ENCODE results near the gene FOXD2.

DNA sequence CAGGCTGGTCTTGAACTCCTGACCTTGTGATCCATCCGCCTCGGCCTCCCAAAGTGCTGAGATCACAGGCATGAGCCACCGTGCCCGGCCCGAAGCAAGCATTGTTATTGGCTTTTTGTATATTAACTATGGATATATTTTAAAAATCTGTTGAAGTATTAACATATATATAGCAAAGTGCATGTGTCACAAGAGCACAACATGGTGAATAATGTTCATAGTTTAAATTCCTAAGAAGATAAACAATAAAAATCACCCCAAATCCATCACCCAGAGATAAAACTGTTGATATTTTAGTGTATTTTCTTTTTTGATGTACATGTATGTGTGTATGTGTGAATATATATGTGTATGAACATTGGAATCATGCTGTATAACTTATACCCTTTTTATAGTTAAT lies 30.9 kb upstream of the FOXD2 start:
- TF ChIP-seq, protein P1, sequence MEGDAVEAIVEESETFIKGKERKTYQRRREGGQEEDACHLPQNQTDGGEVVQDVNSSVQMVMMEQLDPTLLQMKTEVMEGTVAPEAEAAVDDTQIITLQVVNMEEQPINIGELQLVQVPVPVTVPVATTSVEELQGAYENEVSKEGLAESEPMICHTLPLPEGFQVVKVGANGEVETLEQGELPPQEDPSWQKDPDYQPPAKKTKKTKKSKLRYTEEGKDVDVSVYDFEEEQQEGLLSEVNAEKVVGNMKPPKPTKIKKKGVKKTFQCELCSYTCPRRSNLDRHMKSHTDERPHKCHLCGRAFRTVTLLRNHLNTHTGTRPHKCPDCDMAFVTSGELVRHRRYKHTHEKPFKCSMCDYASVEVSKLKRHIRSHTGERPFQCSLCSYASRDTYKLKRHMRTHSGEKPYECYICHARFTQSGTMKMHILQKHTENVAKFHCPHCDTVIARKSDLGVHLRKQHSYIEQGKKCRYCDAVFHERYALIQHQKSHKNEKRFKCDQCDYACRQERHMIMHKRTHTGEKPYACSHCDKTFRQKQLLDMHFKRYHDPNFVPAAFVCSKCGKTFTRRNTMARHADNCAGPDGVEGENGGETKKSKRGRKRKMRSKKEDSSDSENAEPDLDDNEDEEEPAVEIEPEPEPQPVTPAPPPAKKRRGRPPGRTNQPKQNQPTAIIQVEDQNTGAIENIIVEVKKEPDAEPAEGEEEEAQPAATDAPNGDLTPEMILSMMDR (IDR thresholded peaks at IDR 0.05) = no peak
- no peak for TF ChIP-seq ZFX (IDR thresholded peaks at IDR 0.05; ENCODE audit: borderline replicate concordance)
